SK-N-SH (cell line): ENCODE measurements around the gene REELD1. TPM values are rescaled to one million over a fixed set of nuclear protein-coding genes. Genes with fewer than 3 reads are reported as not detected.

Source experiments
- CTCF ChIA-PET: fragments of 300-600, 350-600 bp; formaldehyde crosslinking; extraction: SDS; loops from one replicate; lab custom pipeline; 2021; lab: Yijun Ruan, JAX
- POLR2A ChIA-PET: fragments of 350-600 bp; sonication (Branson Sonifier 250); formaldehyde crosslinking; extraction: SDS; loops from one replicate; lab custom pipeline; 2020; ENCODE audit warnings: antibody characterized with exemption, inconsistent platforms; lab: Yijun Ruan, JAX
- DNase-seq: peaks from one replicate; pipeline ENCODE4 v3.0.0; 2012
- H2AFZ ChIP-seq: fragments of 200-600 bp; sonication (generic); 2 replicates; pipeline ENCODE4 v1.8.1; 2016; ENCODE audit warnings: antibody characterized with exemption, mild to moderate bottlenecking, low read depth
- H3F3A ChIP-seq: fragments of 200-600 bp; sonication (generic); replicated peaks from 2 replicates; pipeline ENCODE3; 2016; ENCODE audit warnings: antibody characterized with exemption, mild to moderate bottlenecking; ENCODE audit not compliant: insufficient read depth
- H3K27ac ChIP-seq, 2 experiments: fragments of 200-500 bp in 1 of 2; fragments of 200-600 bp in 1 of 2; sonication (Bioruptor generic) in 1 of 2; sonication (generic), shearing (Covaris generic) in 1 of 2; 2 replicates each; pipeline versions ENCODE4 v1.5.1 to v1.6.1; 2014 to 2016; ENCODE audit warnings: low read depth in 2 of 2, inconsistent platforms in 1 of 2, low read length in 1 of 2, mild to moderate bottlenecking in 1 of 2, mixed read lengths in 1 of 2
- H3K27me3 ChIP-seq: fragments of 200-600 bp; sonication (generic), shearing (Covaris generic); 2 replicates; pipeline ENCODE4 v1.6.1; 2016; ENCODE audit warnings: mixed run types; ENCODE audit not compliant: insufficient read depth
- H3K36me3 ChIP-seq, 2 experiments: fragments of 200-500 bp in 1 of 2; fragments of 200-600 bp in 1 of 2; sonication (Bioruptor generic) in 1 of 2; sonication (generic) in 1 of 2; replicated peaks in 1 of 2; 2 replicates each; pipeline versions ENCODE3 to v1.5.1; 2014 to 2016; ENCODE audit warnings: low read length in 1 of 2, mild to moderate bottlenecking in 1 of 2; ENCODE audit not compliant: insufficient read depth in 2 of 2, control insufficient read depth in 1 of 2
- H3K4me1 ChIP-seq, 2 experiments: fragments of 200-500 bp in 1 of 2; fragments of 200-600 bp in 1 of 2; sonication (Bioruptor generic) in 1 of 2; sonication (generic), shearing (Covaris generic) in 1 of 2; 2 replicates each; pipeline versions ENCODE4 v1.5.1 to v1.6.1; 2014 to 2016; ENCODE audit warnings: low read depth in 1 of 2, low read length in 1 of 2, mixed run types in 1 of 2; ENCODE audit not compliant: insufficient read depth in 2 of 2, control insufficient read depth in 1 of 2
- H3K4me2 ChIP-seq: fragments of 200-600 bp; sonication (generic), shearing (Covaris generic); 2 replicates; pipeline ENCODE4 v1.6.1; 2017; ENCODE audit warnings: mixed run types
- H3K4me3 ChIP-seq, 2 experiments: fragments of 200-500 bp in 1 of 2; fragments of 200-600 bp in 1 of 2; sonication (Bioruptor generic) in 1 of 2; sonication (generic), shearing (Covaris generic) in 1 of 2; 2 replicates each; pipeline versions ENCODE4 v1.5.1 to v1.8.1; 2014 to 2016; ENCODE audit warnings: low read depth in 2 of 2, inconsistent platforms in 1 of 2, low read length in 1 of 2, mild to moderate bottlenecking in 1 of 2, mixed read lengths in 1 of 2, moderate library complexity in 1 of 2
- H3K79me2 ChIP-seq: fragments of 200-600 bp; sonication (generic); 2 replicates; pipeline ENCODE4 v1.8.1; 2017; ENCODE audit warnings: mild to moderate bottlenecking; ENCODE audit not compliant: insufficient read depth
- H3K9ac ChIP-seq: fragments of 200-600 bp; sonication (generic); 2 replicates; pipeline ENCODE4 v1.6.1; 2017; ENCODE audit warnings: mixed run types
- H3K9me2 ChIP-seq: fragments of 200-600 bp; sonication (generic); 2 replicates; pipeline ENCODE4 v1.6.1; 2017; ENCODE audit warnings: mixed run types
- H3K9me3 ChIP-seq: fragments of 200-600 bp; sonication (generic); 2 replicates; pipeline ENCODE4 v1.6.1; 2017; ENCODE audit warnings: mixed run types, mild to moderate bottlenecking, moderate library complexity
- H4K20me1 ChIP-seq: fragments of 200-600 bp; sonication (generic); 2 replicates; pipeline ENCODE4 v1.6.1; 2017; ENCODE audit warnings: mild to moderate bottlenecking, mixed run types; ENCODE audit not compliant: insufficient read depth
- EP300 ChIP-seq, 2 experiments: IDR thresholded peaks; 2 replicates each; pipeline versions ENCODE4 v1.4.0 to v1.6.1; 2012; ENCODE audit warnings: borderline replicate concordance in 1 of 2, low read depth in 1 of 2, low read length in 1 of 2
- FOSL2 ChIP-seq: IDR thresholded peaks from 2 replicates; pipeline ENCODE4 v1.4.0; 2012; ENCODE audit warnings: low read depth, mild to moderate bottlenecking, moderate library complexity, borderline replicate concordance
- FOXM1 ChIP-seq: IDR thresholded peaks from 2 replicates; pipeline ENCODE4 v1.4.0; 2012; ENCODE audit warnings: low read depth, mild to moderate bottlenecking
- GABPA ChIP-seq: IDR thresholded peaks from 2 replicates; pipeline ENCODE4 v1.4.0; 2012; ENCODE audit warnings: low read depth, mild to moderate bottlenecking
- GATA2 ChIP-seq: sonication (generic); formaldehyde crosslinking; IDR thresholded peaks from 2 replicates; pipeline ENCODE4 v1.5.0; 2020; ENCODE audit warnings: mild to moderate bottlenecking, missing genetic modification reagents
- JUND ChIP-seq: IDR thresholded peaks from 2 replicates; pipeline ENCODE4 v1.4.0; 2012
- MEF2A ChIP-seq: IDR thresholded peaks from 2 replicates; pipeline ENCODE4 v1.4.0; 2012; ENCODE audit warnings: low read depth, borderline replicate concordance
- MXI1 ChIP-seq: IDR thresholded peaks from 2 replicates; pipeline ENCODE4 v1.6.1; 2012; ENCODE audit warnings: mild to moderate bottlenecking, low read depth, low read length, improper control_type of control experiment
- NFIC ChIP-seq: IDR thresholded peaks from 2 replicates; pipeline ENCODE4 v1.4.0; 2012; ENCODE audit warnings: borderline replicate concordance
- POLR2AphosphoS5 ChIP-seq: IDR thresholded peaks from 2 replicates; pipeline ENCODE4 v1.6.1; 2012; ENCODE audit warnings: low read depth, low read length
- RAD21 ChIP-seq: IDR thresholded peaks from 2 replicates; pipeline ENCODE4 v1.6.1; 2012; ENCODE audit warnings: mild to moderate bottlenecking, low read length
- RCOR1 ChIP-seq: fragments of 150-350 bp; IDR thresholded peaks from 2 replicates; pipeline ENCODE4 v1.6.1; 2017; ENCODE audit warnings: antibody characterized with exemption, low read length
- SIN3A ChIP-seq: IDR thresholded peaks from 2 replicates; pipeline ENCODE4 v1.6.1; 2012; ENCODE audit warnings: low read depth, mild to moderate bottlenecking, low read length, moderate library complexity, borderline replicate concordance
- TAF1 ChIP-seq: IDR thresholded peaks from 2 replicates; pipeline ENCODE4 v1.6.1; 2012; ENCODE audit warnings: low read depth, mild to moderate bottlenecking, low read length, moderate library complexity, borderline replicate concordance
- TEAD4 ChIP-seq: IDR thresholded peaks from 2 replicates; pipeline ENCODE4 v1.4.0; 2012; ENCODE audit warnings: mild to moderate bottlenecking, borderline replicate concordance; ENCODE audit not compliant: insufficient read depth
- YY1 ChIP-seq: IDR thresholded peaks from 2 replicates; pipeline ENCODE4 v1.4.0; 2012; ENCODE audit warnings: low read depth, mild to moderate bottlenecking
- WGBS: methylation state at CpG from one replicate; pipeline ENCODE4 v1.1.6; 2017; ENCODE audit warnings: low lambda C conversion rate; 5-methylcytosine and 5-hydroxymethylcytosine counted together
- polyA plus RNA-seq, 3 experiments: library from polyadenylated mRNA; depleted of rRNA; stranded (reverse); fragments of >200 nt; gene quantifications; 2 replicates each; pipeline ENCODE4 v1.2.3, GENCODE V29; 2012
- TF ChIP-seq, protein P1 (sequence below): IDR thresholded peaks from 2 replicates; pipeline ENCODE4 v1.6.1; 2012; ENCODE audit warnings: mild to moderate bottlenecking, low read depth, low read length, moderate library complexity
- TF ChIP-seq, protein P2 (sequence below): IDR thresholded peaks from 2 replicates; pipeline ENCODE4 v1.4.0; 2012; ENCODE audit warnings: low read depth
- TF ChIP-seq, protein P3 (sequence below): fragments of 150-350 bp; IDR thresholded peaks from 2 replicates; pipeline ENCODE4 v1.6.1; 2016; ENCODE audit warnings: mild to moderate bottlenecking, low read depth, low read length

Gene REELD1
- polyA plus RNA-seq, 1 of the 3 experiments (the other 2 are of a cell fraction), result not detected

DNA sequence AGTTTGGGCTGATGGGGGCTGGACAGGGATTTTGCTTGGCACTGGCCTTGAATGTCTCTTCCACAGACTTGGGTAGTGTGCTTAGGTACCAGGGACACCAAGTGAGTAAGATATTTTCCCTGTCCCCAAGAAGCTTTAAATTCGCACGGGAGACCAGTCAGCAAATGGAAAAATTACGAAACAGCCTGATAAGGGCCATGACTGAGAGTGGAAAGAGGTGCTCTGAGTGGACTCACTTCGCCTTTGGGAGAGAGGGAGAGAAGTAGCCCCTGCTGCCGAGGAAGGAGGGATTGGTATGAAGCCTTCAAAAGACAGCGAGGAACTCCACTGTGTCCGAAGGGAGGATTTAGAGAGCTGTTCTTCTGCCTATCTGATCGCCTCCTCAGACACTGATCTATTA, 36.2 kb upstream of the REELD1 start (continued):
- no peak for TF ChIP-seq EP300 (IDR thresholded peaks at IDR 0.05; ENCODE audit: borderline replicate concordance in 1 of 2, low read depth in 1 of 2, low read length in 1 of 2)
- TF ChIP-seq, protein P1, sequence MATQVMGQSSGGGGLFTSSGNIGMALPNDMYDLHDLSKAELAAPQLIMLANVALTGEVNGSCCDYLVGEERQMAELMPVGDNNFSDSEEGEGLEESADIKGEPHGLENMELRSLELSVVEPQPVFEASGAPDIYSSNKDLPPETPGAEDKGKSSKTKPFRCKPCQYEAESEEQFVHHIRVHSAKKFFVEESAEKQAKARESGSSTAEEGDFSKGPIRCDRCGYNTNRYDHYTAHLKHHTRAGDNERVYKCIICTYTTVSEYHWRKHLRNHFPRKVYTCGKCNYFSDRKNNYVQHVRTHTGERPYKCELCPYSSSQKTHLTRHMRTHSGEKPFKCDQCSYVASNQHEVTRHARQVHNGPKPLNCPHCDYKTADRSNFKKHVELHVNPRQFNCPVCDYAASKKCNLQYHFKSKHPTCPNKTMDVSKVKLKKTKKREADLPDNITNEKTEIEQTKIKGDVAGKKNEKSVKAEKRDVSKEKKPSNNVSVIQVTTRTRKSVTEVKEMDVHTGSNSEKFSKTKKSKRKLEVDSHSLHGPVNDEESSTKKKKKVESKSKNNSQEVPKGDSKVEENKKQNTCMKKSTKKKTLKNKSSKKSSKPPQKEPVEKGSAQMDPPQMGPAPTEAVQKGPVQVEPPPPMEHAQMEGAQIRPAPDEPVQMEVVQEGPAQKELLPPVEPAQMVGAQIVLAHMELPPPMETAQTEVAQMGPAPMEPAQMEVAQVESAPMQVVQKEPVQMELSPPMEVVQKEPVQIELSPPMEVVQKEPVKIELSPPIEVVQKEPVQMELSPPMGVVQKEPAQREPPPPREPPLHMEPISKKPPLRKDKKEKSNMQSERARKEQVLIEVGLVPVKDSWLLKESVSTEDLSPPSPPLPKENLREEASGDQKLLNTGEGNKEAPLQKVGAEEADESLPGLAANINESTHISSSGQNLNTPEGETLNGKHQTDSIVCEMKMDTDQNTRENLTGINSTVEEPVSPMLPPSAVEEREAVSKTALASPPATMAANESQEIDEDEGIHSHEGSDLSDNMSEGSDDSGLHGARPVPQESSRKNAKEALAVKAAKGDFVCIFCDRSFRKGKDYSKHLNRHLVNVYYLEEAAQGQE, result no peak
- TF ChIP-seq GATA2 (CRISPR knock-in tag), result no peak
- no peak for TF ChIP-seq RAD21
- TF ChIP-seq, protein P2, sequence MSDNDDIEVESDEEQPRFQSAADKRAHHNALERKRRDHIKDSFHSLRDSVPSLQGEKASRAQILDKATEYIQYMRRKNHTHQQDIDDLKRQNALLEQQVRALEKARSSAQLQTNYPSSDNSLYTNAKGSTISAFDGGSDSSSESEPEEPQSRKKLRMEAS, result no peak

DNA sequence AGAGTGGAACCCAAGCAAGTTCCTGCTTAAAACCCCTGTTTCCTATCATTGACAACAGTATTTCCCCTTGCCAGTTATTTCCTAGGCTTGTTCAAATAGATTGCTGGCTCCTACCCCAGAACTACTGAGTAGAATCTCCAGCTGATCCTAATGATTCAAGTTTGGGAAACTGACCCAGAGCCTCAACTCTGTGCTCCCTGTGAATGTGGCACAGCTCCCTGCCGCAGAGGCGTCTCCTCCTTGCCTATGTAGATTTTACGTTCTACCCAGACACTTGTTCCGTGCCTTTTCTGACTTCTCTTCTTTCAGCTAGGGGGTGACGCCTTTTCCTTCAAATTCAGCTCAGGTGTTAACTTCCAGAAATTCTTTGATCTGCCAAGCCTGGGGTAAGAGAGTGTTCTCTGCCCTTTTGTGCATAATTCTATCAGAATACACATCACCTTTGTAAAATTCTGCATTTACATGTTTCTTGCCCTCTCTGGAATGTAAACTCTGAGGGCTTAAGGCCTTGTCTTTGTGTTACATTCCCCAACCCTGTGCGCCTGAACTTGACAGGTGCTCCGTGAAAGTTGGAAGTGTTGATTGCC, 34.5 kb upstream of the REELD1 start:
- H2AFZ ChIP-seq, result no peak overlapping the region
- TF ChIP-seq FOSL2, result no peak
- TF ChIP-seq POLR2AphosphoS5, result no peak
- TF ChIP-seq MXI1, result no peak
- no peak for TF ChIP-seq NFIC
- TF ChIP-seq JUND, result no peak
- H3F3A ChIP-seq, result no peaks in the 10 kb centered on the region
- peaks cover 13% of the 10 kb centered on the region; the same call in 1 of the 2 replicates for H4K20me1 ChIP-seq
- peaks cover 22% of the 10 kb centered on the region in 2 experiments for H3K36me3 ChIP-seq
- H3K9ac ChIP-seq, result no peak overlapping the region
- WGBS, result 98% methylated on average over 7 of the region's 7 CpGs
- H3K27ac ChIP-seq, result no peak overlapping the region
- no peak for DNase-seq
- peaks cover 79% of the 10 kb centered on the region for H3K79me2 ChIP-seq
- ChIA-PET CTCF (no interaction called here), POLR2A (no interaction called here)
- H3K4me2 ChIP-seq, result no peak overlapping the region
- no peak overlapping the region for H3K4me3 ChIP-seq
- H3K9me2 ChIP-seq, result no peaks in the 10 kb centered on the region
- H3K9me3 ChIP-seq, result no peaks in the 10 kb centered on the region
- no peaks in the 10 kb centered on the region for H3K27me3 ChIP-seq
- peaks cover 0 to 11% of the 10 kb centered on the region in 2 experiments; a peak in 2 of 4 replicates for H3K4me1 ChIP-seq

DNA sequence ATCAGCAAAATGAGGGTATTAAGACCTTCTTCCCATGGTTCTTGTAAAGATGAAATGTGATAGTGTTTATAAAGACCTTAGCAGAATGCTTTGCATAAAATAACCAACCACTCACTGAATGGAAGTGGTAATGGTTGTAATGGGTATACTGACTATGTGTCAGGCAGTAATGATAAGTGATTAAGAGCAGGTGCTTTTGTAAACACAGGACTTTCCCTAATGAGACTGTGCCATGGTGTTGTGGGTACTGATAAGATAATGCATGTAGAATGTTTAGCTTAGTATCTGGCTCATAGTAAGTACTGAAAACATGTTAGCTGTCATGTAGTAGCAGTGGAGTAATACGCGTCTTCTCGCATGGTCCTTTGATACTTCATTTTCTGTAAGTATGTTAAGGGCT, 31.9 kb upstream of the REELD1 start:
- H3K4me3 ChIP-seq, result no peak overlapping the region
- H2AFZ ChIP-seq, result no peak overlapping the region
- H3F3A ChIP-seq, result no peaks in the 10 kb centered on the region
- no peak overlapping the region; a peak in 1 of 4 replicates for H3K27ac ChIP-seq
- H3K27me3 ChIP-seq, result no peaks in the 10 kb centered on the region
- no peak for DNase-seq
- no peak overlapping the region for H3K4me2 ChIP-seq
- peaks cover 13% of the 10 kb centered on the region; the same call in 1 of the 2 replicates for H4K20me1 ChIP-seq
- peaks cover 36 to 39% of the 10 kb centered on the region in 2 experiments for H3K36me3 ChIP-seq
- ChIA-PET POLR2A (no interaction called here), CTCF (interaction anchor here (1.2 kb wide), 1 partner anchor 9 kb away, joined by 3 read pairs; no protein-coding TSS in a partner anchor)
- no peak overlapping the region for H3K9ac ChIP-seq
- H3K79me2 ChIP-seq, result peaks cover 62% of the 10 kb centered on the region
- no peaks in the 10 kb centered on the region for H3K9me2 ChIP-seq
- TF ChIP-seq, protein P3, sequence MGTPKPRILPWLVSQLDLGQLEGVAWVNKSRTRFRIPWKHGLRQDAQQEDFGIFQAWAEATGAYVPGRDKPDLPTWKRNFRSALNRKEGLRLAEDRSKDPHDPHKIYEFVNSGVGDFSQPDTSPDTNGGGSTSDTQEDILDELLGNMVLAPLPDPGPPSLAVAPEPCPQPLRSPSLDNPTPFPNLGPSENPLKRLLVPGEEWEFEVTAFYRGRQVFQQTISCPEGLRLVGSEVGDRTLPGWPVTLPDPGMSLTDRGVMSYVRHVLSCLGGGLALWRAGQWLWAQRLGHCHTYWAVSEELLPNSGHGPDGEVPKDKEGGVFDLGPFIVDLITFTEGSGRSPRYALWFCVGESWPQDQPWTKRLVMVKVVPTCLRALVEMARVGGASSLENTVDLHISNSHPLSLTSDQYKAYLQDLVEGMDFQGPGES, result no peak
- TF ChIP-seq, protein P2, result no peak
- TF ChIP-seq YY1 (no peak), EP300 (IDR thresholded peaks at IDR 0.05; ENCODE audit: borderline replicate concordance in 1 of 2, low read depth in 1 of 2, low read length in 1 of 2) (no peak), TEAD4 (no peak), NFIC (no peak), FOXM1 (no peak), MXI1 (no peak), RCOR1 (no peak), GABPA (no peak), SIN3A (no peak), TAF1 (no peak), MEF2A (no peak)
- peaks cover 0 to 3% of the 10 kb centered on the region in 2 experiments; a peak in 3 of 4 replicates for H3K4me1 ChIP-seq
- no peaks in the 10 kb centered on the region for H3K9me3 ChIP-seq
- 97% methylated on average over 3 of the region's 3 CpGs for WGBS
